Left ventricle myocardium inferior (tissue), 1 donor: Measurements from ENCODE around the gene HOXA3. TPM values are rescaled to one million over a fixed set of nuclear protein-coding genes. Genes with fewer than 3 reads are reported as not detected.

Source experiments
- DNase-seq: peaks from one replicate; pipeline ENCODE4 v3.0.0-alpha.2; 2020
- H3K27ac ChIP-seq: fragments of 200-600 bp; replicated peaks from 2 replicates; pipeline ENCODE4 v1.8.0; 2021
- H3K27me3 ChIP-seq: fragments of 200-600 bp; 2 replicates; pipeline ENCODE4 v1.8.0; 2021; ENCODE audit warnings: low read depth
- H3K36me3 ChIP-seq: fragments of 200-600 bp; 2 replicates; pipeline ENCODE4 v1.8.0; 2021
- H3K4me1 ChIP-seq: fragments of 200-600 bp; 2 replicates; pipeline ENCODE4 v1.8.0; 2021
- H3K4me3 ChIP-seq: fragments of 200-600 bp; 2 replicates; pipeline ENCODE4 v1.8.0; 2021; ENCODE audit warnings: mild to moderate bottlenecking, moderate library complexity
- H3K9me3 ChIP-seq: fragments of 200-600 bp; replicated peaks from 2 replicates; pipeline ENCODE4 v1.8.0; 2021
- intact Hi-C: fragments of 100-400 bp; cut with micrococcal nuclease; formaldehyde crosslinking; loops from one replicate; pipeline ENCODE4 v1.11.0; 2022
- total RNA-seq: library from RNA; stranded (reverse); fragmentation: NEBNext Ultra II Directional; extraction: Animal tissue kit (Norgen Biotek cat#: 25700); gene quantifications from one replicate; pipeline ENCODE4 v1.2.1, GENCODE V29; 2021
- TF ChIP-seq, protein P1 (sequence below): fragments of 200-600 bp; IDR thresholded peaks from 2 replicates; pipeline ENCODE4 v1.8.0; 2021; ENCODE audit warnings: antibody characterized with exemption, mild to moderate bottlenecking, borderline replicate concordance
- donor health status: DM: no; HTN: yes; CAD: no; lungs with severe emphysema.

HOXA3 gene
- total RNA-seq, 1 donor from 2014 or later, result not detected

GRCh38 chr7:27114881-27115220, 37.5 kb downstream of the HOXA3 start:
- Histone ChIP-seq H3K4me3 (peak overlapping the region; percentile 51), H3K4me1 (peaks cover 33% of the 10 kb centered on the region), H3K27ac (peak overlapping the region; percentile 63), H3K36me3 (no peaks in the 10 kb centered on the region), H3K9me3 (no peaks in the 10 kb centered on the region), H3K27me3 (peaks cover 98% of the 10 kb centered on the region)
- DNase-seq, result no peak
- intact Hi-C loops, result no loop called here
- TF ChIP-seq, protein P1, sequence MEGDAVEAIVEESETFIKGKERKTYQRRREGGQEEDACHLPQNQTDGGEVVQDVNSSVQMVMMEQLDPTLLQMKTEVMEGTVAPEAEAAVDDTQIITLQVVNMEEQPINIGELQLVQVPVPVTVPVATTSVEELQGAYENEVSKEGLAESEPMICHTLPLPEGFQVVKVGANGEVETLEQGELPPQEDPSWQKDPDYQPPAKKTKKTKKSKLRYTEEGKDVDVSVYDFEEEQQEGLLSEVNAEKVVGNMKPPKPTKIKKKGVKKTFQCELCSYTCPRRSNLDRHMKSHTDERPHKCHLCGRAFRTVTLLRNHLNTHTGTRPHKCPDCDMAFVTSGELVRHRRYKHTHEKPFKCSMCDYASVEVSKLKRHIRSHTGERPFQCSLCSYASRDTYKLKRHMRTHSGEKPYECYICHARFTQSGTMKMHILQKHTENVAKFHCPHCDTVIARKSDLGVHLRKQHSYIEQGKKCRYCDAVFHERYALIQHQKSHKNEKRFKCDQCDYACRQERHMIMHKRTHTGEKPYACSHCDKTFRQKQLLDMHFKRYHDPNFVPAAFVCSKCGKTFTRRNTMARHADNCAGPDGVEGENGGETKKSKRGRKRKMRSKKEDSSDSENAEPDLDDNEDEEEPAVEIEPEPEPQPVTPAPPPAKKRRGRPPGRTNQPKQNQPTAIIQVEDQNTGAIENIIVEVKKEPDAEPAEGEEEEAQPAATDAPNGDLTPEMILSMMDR, result no peak

- no peak for DNase-seq
- no peaks in the 10 kb centered on the region for H3K36me3 ChIP-seq
- peaks cover 98% of the 10 kb centered on the region for H3K27me3 ChIP-seq
- peak overlapping the region; percentile 56 for H3K4me3 ChIP-seq
- intact Hi-C loops, result no loop called here
- no peaks in the 10 kb centered on the region for H3K9me3 ChIP-seq
- peaks cover 33% of the 10 kb centered on the region for H3K4me1 ChIP-seq
- H3K27ac ChIP-seq, result peak overlapping the region; percentile 58
- TF ChIP-seq, protein P1, result no peak
Measured at GRCh38 chr7:27113991-27114769, 38.2 kb downstream of the HOXA3 start.

- Histone ChIP-seq H3K27me3 (peaks cover 98% of the 10 kb centered on the region), H3K27ac (peak overlapping the region; percentile 58), H3K9me3 (no peaks in the 10 kb centered on the region), H3K4me1 (peaks cover 36% of the 10 kb centered on the region), H3K4me3 (peak overlapping the region; percentile 56), H3K36me3 (no peaks in the 10 kb centered on the region)
- intact Hi-C loops, result no loop called here
- no peak for DNase-seq
- TF ChIP-seq, protein P1, result no peak
Measured at GRCh38 chr7:27112955-27113949, 39.1 kb downstream of the HOXA3 start.

DNA sequence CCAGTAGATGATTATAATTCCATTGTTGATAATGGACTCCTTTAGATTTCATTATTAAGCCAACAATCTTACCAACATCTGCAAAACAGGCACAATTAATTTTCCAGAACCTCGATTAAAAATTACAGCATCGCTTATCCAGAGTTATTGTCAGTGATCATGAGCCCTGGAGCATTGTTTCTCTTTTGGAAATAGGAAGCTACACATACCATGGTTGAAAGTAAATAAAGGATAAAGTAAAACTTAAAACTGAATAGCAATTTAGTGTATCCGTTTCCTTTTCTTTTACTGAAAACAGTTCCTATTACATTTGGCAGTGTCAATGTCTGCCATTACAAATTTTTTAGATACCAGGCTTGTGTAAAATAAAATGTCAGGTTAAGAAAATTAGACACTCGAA, 40.0 kb downstream of the HOXA3 start:
- Histone ChIP-seq H3K36me3 (no peaks in the 10 kb centered on the region), H3K4me3 (peak overlapping the region; percentile 56), H3K27me3 (peaks cover 98% of the 10 kb centered on the region), H3K27ac (peak overlapping the region; percentile 58), H3K4me1 (peaks cover 32% of the 10 kb centered on the region), H3K9me3 (no peaks in the 10 kb centered on the region)
- intact Hi-C loops, result no loop called here
- DNase-seq, result no peak
- TF ChIP-seq, protein P1, result no peak

GRCh38 chr7:27111751-27112277, 40.6 kb downstream of the HOXA3 start:
- intact Hi-C loops, result no loop called here
- no peaks in the 10 kb centered on the region for H3K36me3 ChIP-seq
- H3K27me3 ChIP-seq, result peaks cover 98% of the 10 kb centered on the region
- no peaks in the 10 kb centered on the region for H3K9me3 ChIP-seq
- no peak overlapping the region for H3K27ac ChIP-seq
- no peak for DNase-seq
- H3K4me1 ChIP-seq, result peaks cover 32% of the 10 kb centered on the region
- TF ChIP-seq, protein P1, result no peak
- H3K4me3 ChIP-seq, result no peak overlapping the region
